ENCODE data around the gene RPS14. TPM values are rescaled to one million over a fixed set of nuclear protein-coding genes. Genes with fewer than 3 reads are reported as not detected.
A peak's percentile ranks its signal among the peaks of the same experiment; 100 is the strongest.

Gene RPS14
- 1,744 and 3,299 TPM in 2 replicates for total RNA-seq

DNA sequence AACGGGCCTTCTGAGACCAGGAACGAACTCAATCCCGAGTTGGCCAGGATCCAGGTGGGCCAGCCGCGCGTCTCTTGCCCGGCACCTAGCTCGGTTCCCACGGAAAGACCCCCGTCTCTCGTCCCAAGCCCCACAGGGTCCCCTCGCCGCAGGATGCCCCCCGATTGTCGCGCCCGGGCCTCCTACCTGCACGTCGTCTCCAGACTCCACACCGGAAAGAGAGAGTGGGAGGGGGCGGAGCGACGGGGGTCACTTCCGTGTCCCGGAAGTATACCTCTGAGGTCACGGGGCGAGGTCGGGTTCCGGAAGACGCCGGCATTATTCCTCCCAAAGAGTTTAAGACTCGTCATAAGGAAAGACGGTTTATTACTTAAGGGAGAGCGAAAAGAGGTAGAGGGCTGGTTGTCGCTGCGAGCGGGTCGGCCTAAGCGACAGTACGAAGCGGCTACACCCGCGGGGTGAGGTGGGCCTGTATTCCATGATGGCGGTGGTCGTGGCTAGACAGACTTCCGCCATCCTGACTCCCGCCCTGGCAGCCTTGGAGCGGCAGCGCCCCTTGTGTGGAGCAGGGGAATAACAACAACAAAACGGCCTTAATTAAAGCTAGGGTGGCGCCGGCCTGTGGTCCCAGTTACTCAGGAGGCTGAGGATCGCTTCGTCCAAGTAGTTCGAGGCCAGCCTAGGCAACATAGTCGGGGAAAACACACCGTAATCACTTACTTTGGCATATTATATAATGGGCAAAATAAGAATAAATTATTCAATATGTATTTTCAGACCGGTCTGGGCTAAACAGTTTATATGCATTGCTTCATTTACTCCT, at the start of gene RPS14:
RPS14 (minus strand) TSS at position 223 of the 823 bp plus-strand sequence. CDS start 2,006 bp downstream, outside the sequence.
- TF ChIP-seq, protein P1, sequence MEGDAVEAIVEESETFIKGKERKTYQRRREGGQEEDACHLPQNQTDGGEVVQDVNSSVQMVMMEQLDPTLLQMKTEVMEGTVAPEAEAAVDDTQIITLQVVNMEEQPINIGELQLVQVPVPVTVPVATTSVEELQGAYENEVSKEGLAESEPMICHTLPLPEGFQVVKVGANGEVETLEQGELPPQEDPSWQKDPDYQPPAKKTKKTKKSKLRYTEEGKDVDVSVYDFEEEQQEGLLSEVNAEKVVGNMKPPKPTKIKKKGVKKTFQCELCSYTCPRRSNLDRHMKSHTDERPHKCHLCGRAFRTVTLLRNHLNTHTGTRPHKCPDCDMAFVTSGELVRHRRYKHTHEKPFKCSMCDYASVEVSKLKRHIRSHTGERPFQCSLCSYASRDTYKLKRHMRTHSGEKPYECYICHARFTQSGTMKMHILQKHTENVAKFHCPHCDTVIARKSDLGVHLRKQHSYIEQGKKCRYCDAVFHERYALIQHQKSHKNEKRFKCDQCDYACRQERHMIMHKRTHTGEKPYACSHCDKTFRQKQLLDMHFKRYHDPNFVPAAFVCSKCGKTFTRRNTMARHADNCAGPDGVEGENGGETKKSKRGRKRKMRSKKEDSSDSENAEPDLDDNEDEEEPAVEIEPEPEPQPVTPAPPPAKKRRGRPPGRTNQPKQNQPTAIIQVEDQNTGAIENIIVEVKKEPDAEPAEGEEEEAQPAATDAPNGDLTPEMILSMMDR (IDR thresholded peaks at IDR 0.05; ENCODE audit: insufficient read depth, low read depth, low read length): peak; percentile 82
- H3K4me3 ChIP-seq (ENCODE audit: low read depth, low read length): peak within 1 kb of the TSS; percentile 75
- peak; percentile 96 for DNase-seq (ENCODE audit: low read depth)

DNA sequence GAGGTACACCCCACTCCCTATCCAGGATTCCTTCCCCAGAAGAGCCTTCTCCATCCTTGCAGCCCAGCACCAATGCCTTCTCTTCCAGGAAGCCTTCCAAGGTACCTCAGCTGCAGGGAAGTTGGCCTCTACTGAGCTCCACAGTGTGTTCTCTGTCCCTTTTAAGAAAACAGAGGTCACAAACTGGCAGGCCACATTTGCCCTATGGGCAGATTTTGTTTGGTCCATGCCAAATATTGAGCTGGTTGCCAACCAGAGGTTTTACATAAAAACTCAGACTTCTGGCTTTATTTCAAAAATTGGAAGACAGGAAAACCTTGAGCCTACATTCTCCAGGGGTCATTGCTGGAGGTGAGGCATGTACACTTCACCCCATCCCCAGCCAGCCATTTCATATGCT, 49.4 kb upstream of the RPS14 start:
- no peak overlapping the region for H3K4me3 ChIP-seq (ENCODE audit: low read depth, low read length)
- TF ChIP-seq, protein P1 (IDR thresholded peaks at IDR 0.05; ENCODE audit: insufficient read depth, low read depth, low read length): no peak
- no peak for DNase-seq (ENCODE audit: low read depth)

DNA sequence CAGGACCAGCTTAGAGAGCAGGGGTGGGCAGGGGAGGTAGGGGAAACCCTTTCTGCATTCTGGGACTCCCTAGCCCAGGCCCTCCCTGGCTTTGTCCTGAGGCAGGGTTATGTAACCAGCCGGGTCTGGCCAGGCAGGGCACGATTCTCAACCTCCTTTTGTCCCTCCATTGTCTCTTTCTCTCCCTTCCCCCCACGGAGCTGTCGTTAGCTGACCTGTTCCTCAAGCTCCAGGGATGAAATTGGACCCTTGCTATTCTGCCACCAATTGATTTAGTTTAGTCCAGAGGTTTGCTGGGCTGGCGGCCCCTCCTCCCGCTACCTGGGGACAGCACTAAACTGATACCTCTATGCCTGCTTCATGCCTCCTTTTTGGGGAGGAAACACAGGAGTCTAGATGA, 49.0 kb upstream of the RPS14 start:
- no peak for DNase-seq (ENCODE audit: low read depth)
- H3K4me3 ChIP-seq (ENCODE audit: low read depth, low read length): no peak overlapping the region
- TF ChIP-seq, protein P1 (IDR thresholded peaks at IDR 0.05; ENCODE audit: insufficient read depth, low read depth, low read length): no peak

DNA sequence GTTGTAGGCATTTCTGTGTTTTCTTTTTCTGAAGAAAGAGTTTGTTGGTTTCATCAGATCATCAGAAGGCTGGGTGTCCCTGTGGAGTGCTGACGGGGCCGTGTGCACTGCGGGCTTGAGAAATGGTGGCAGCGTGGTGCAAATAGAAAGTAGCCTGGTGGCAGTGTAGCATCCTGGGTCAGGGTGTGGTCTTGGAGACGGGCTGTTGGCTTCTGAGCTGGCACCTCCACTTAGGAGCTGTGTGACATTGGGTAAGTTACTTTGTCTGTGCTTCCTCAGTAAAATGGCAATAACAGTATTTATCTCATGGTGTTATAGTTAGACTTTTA, 48.4 kb upstream of the RPS14 start:
- no peak for DNase-seq (ENCODE audit: low read depth)
- TF ChIP-seq, protein P1 (IDR thresholded peaks at IDR 0.05; ENCODE audit: insufficient read depth, low read depth, low read length): no peak
- H3K4me3 ChIP-seq (ENCODE audit: low read depth, low read length): no peak overlapping the region

DNA sequence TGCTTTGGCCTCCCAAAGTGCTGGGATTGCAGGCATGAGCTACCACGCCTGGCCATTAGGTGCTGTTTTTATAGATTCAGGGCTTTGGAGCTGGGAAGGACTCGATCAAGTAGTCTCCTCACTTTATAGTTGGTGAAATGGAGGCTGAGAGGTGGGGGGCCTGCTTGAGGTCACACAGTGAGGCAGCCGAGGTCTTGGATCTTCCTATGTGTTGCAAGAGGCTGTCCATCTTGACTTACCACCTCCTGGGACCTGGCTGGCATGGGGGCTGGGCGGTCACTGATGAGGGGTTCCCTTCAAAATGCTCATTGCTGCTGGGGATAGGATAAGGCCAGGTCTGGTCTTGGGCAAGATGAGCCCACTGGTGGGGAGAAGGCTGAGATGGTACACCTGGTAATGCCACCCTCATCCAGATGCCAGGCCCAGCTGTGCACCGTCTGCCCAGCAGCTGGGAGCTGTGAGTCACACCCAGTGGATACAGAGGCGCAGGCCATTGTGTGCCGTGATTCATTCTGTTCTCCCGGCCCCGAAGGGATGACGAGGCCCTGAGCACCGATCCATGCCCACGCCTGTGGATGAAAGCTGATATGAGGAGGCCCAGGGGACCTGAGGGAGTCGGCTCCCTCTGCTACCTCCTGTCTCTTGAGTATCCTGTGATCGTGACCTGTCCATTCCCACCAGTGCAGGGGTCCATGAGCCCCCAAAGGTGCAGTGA, 47.9 kb upstream of the RPS14 start:
- TF ChIP-seq, protein P1 (IDR thresholded peaks at IDR 0.05; ENCODE audit: insufficient read depth, low read depth, low read length): no peak
- no peak overlapping the region for H3K4me3 ChIP-seq (ENCODE audit: low read depth, low read length)

GRCh38 chr5:150496534-150496933, 47.0 kb upstream of the RPS14 start:
- TF ChIP-seq, protein P1 (IDR thresholded peaks at IDR 0.05; ENCODE audit: insufficient read depth, low read depth, low read length): no peak
- no peak for DNase-seq (ENCODE audit: low read depth)
- H3K4me3 ChIP-seq (ENCODE audit: low read depth, low read length): no peak overlapping the region

More for the DNA sequence above, 47.9 kb upstream of the RPS14 start:
- DNase-seq (ENCODE audit: low read depth): peak; percentile 93

All from fibroblast of villous mesenchyme (primary cell).